GM12878 (cell line): Measurements from ENCODE around the gene DUOXA2. TPM values are rescaled to one million over a fixed set of nuclear protein-coding genes. Genes with fewer than 3 reads are reported as not detected.

ENCODE experiments used
- ATAC-seq: fragments of 200-7000 bp; cut with Tn5 transposase; 3 replicates; pipeline ENCODE4 v1.9.1; 2020; ENCODE audit warnings: mild to moderate bottlenecking, moderate library complexity
- BruUV-seq: library from RNA; stranded (reverse); fragments of 400-500 nt; replicated peaks from 2 replicates; lab custom pipeline; 2021; lab: Mats Ljungman, UMichigan
- CTCF ChIA-PET: fragments of 300-600 bp; sonication (Branson Sonifier 250); formaldehyde crosslinking; extraction: SDS; loops from one replicate; lab custom pipeline; 2021; ENCODE audit warnings: inconsistent platforms; lab: Yijun Ruan, JAX
- POLR2A ChIA-PET: fragments of 350-600 bp; formaldehyde crosslinking; extraction: SDS; loops from one replicate; lab custom pipeline; 2021; ENCODE audit warnings: inconsistent platforms; lab: Charles Lee
- RAD21 ChIA-PET: fragments of 300-600 bp; sonication (Branson Sonifier 250); formaldehyde crosslinking; loops from one replicate; lab custom pipeline; 2023; ENCODE audit warnings: antibody characterized with exemption; ENCODE audit not compliant: unreplicated experiment; lab: Charles Lee
- SMC1A ChIA-PET: fragments of 300-600 bp; sonication (Branson Sonifier 250); formaldehyde crosslinking; loops from one replicate; lab custom pipeline; 2023; ENCODE audit not compliant: unreplicated experiment, uncharacterized antibody; lab: Charles Lee
- DNase-seq: peaks from one replicate; pipeline ENCODE4 v3.0.0-alpha.2; 2011; ENCODE audit warnings: low read depth, low spot score
- FAIRE-seq: peaks from 3 replicates; lab custom pipeline; 2011; peaks lifted over from hg19 to GRCh38; lab: Jason Lieb, UNC
- H2AFZ ChIP-seq: 2 replicates; pipeline ENCODE4 v1.6.0; 2011; ENCODE audit warnings: low read depth, low read length, control low read depth; ENCODE audit not compliant: control insufficient read depth
- H3K27ac ChIP-seq: 2 replicates; pipeline ENCODE4 v1.5.1; 2011; ENCODE audit warnings: control low read depth; ENCODE audit not compliant: control insufficient read depth, insufficient read depth
- H3K27me3 ChIP-seq, 2 experiments: replicated peaks in 1 of 2; 2 replicates each; pipeline versions ENCODE4 v1.6.0 to v1.6.1; 2011; ENCODE audit warnings: low read length in 1 of 2; ENCODE audit not compliant: control insufficient read depth in 2 of 2, insufficient read depth in 2 of 2
- H3K36me3 ChIP-seq, 2 experiments: 2 replicates each; pipeline ENCODE4 v1.5.1; 2011; ENCODE audit warnings: low read length in 1 of 2; ENCODE audit not compliant: control insufficient read depth in 2 of 2, insufficient read depth in 2 of 2
- H3K4me1 ChIP-seq: 2 replicates; pipeline ENCODE4 v1.6.1; 2011; ENCODE audit warnings: mild to moderate bottlenecking, low read length, moderate library complexity, mixed read lengths; ENCODE audit not compliant: control insufficient read depth, insufficient read depth
- H3K4me2 ChIP-seq: 2 replicates; pipeline ENCODE4 v1.6.0; 2011; ENCODE audit warnings: control low read depth; ENCODE audit not compliant: control insufficient read depth, insufficient read depth
- H3K4me3 ChIP-seq: fragments of 200-600 bp; sonication (generic); 2 replicates; pipeline ENCODE4 v1.5.1; 2016
- H3K79me2 ChIP-seq: 2 replicates; pipeline ENCODE4 v1.6.0; 2011; ENCODE audit warnings: low read length; ENCODE audit not compliant: control insufficient read depth, insufficient read depth
- H3K9ac ChIP-seq: 2 replicates; pipeline ENCODE4 v1.8.0; 2011; ENCODE audit warnings: low read length, control low read depth, mixed read lengths; ENCODE audit not compliant: control insufficient read depth, insufficient read depth
- H3K9me3 ChIP-seq: replicated peaks from 3 replicates; pipeline ENCODE4 v1.5.1; 2011; ENCODE audit warnings: mild to moderate bottlenecking, low read length; ENCODE audit not compliant: control insufficient read depth, insufficient read depth
- H4K20me1 ChIP-seq: 2 replicates; pipeline ENCODE4 v1.6.0; 2011; ENCODE audit not compliant: control insufficient read depth, insufficient read depth
- CBX5 ChIP-seq: sonication (generic); IDR thresholded peaks from 2 replicates; pipeline ENCODE4 v1.6.1; 2016; ENCODE audit warnings: low read depth, moderate library complexity, mild to moderate bottlenecking, inconsistent platforms
- GABPA ChIP-seq: IDR thresholded peaks from 2 replicates; pipeline ENCODE4 v1.6.1; 2014; ENCODE audit warnings: antibody characterized with exemption, low read depth, mild to moderate bottlenecking, inconsistent platforms
- POLR2AphosphoS5 ChIP-seq: IDR thresholded peaks from 2 replicates; pipeline ENCODE4 v1.6.1; 2011; ENCODE audit warnings: mild to moderate bottlenecking, low read length, inconsistent platforms
- PRDM15 ChIP-seq: fragments of 450-650 bp; formaldehyde crosslinking; IDR thresholded peaks from 2 replicates; pipeline ENCODE4 v1.4.0; 2020; ENCODE audit warnings: mild to moderate bottlenecking, moderate library complexity
- ZSCAN29 ChIP-seq: fragments of 450-650 bp; IDR thresholded peaks from 2 replicates; pipeline ENCODE4 v1.6.1; 2017; ENCODE audit warnings: mild to moderate bottlenecking, moderate library complexity
- WGBS: methylation state at CpG from one replicate; pipeline ENCODE4 v1.1.6; 2016; ENCODE audit warnings: low lambda C conversion rate; ENCODE audit not compliant: insufficient replicate concordance, insufficient coverage; ENCODE audit errors: missing lambda C conversion rate; 5-methylcytosine and 5-hydroxymethylcytosine counted together
- in situ Hi-C: fragments of 300-500 bp; cut with MboI; formaldehyde crosslinking; loops from 9 replicates; pipeline ENCODE4 v1.14.3; 2018; ENCODE audit warnings: mixed read lengths
- intact Hi-C: fragments of 100-400 bp; cut with micrococcal nuclease; formaldehyde crosslinking; loops from one replicate; pipeline ENCODE4 v1.14.2; 2022; ENCODE audit not compliant: unreplicated experiment
- polyA plus RNA-seq, 11 experiments: library from polyadenylated mRNA; depleted of rRNA in 4 of 11; unstranded in 6 of 11; stranded (reverse) in 5 of 11; fragments of >200 nt; fragmentation: Nextera tagmentation in 4 of 11; fragmentation: Illumina TruSeq in 1 of 11; extraction: Ambion mirVana in 4 of 11; extraction: Trizol in 1 of 11; gene quantifications; 1 replicate in 1 of 11; 2 replicates in 10 of 11; pipeline versions ENCODE4 v1.2.1 to v1.2.3, GENCODE V29; 2011 to 2016; ENCODE audit warnings: inconsistent platforms in 2 of 11, missing spikeins in 2 of 11, low read depth in 1 of 11
- total RNA-seq, 4 experiments: library from RNA; depleted of rRNA in 3 of 4; stranded (reverse); fragments of >200 nt in 3 of 4; fragmentation: Illumina TruSeq in 1 of 4; extraction: Trizol in 1 of 4; gene quantifications; 2 replicates each; pipeline versions ENCODE4 v1.2.1 to v1.2.3, GENCODE V29; 2013 to 2021

DUOXA2 gene
- total and polyA plus RNA-seq, 10 of the 15 experiments (the other 5 are each of a cell fraction or from before 2014, with no cell fraction given): not detected

- BruUV-seq: no TSS peak
- ChIA-PET CTCF (interaction anchor here (1.9 kb wide), 1 partner anchor 12 kb away, joined by 6 read pairs; no protein-coding TSS in a partner anchor), POLR2A (no interaction called here), RAD21 (no interaction called here), SMC1A (no interaction called here)
- H3K79me2 ChIP-seq: no peaks in the 10 kb centered on the region
- intact Hi-C loops (no loop called here), in situ Hi-C loops (no loop called here)
- DNase-seq (no peak), FAIRE-seq (no peak), ATAC-seq (no peak)
- TF ChIP-seq CBX5: no peak
- no peak for TF ChIP-seq POLR2AphosphoS5
- TF ChIP-seq GABPA: no peak
- no peak for TF ChIP-seq PRDM15
- no peak for TF ChIP-seq ZSCAN29
- H3K4me3 ChIP-seq: no peak overlapping the region
- H3K36me3 ChIP-seq: no peaks in the 10 kb centered on the region
- no peaks in the 10 kb centered on the region for H3K9me3 ChIP-seq
- no peaks in the 10 kb centered on the region for H3K27me3 ChIP-seq
- H3K27ac ChIP-seq: no peak overlapping the region
- WGBS: 90% methylated on average over 6 of the region's 6 CpGs
- no peak overlapping the region for H3K4me2 ChIP-seq
- no peaks in the 10 kb centered on the region for H4K20me1 ChIP-seq
- no peak overlapping the region for H3K9ac ChIP-seq
- H2AFZ ChIP-seq: no peak overlapping the region
- H3K4me1 ChIP-seq: no peaks in the 10 kb centered on the region
Measured at GRCh38 chr15:45150997-45151396, 36.9 kb downstream of the DUOXA2 start.
